GM13976 (cell line): ENCODE measurements around the gene SORCS3.

Experiments
- DNase-seq: peaks from one replicate; pipeline ENCODE4 v3.0.0; 2012; ENCODE audit warnings: low spot score
- in situ Hi-C: fragments of 300-500 bp; cut with MboI; formaldehyde crosslinking; loops from one replicate; pipeline ENCODE4 v1.12.0; 2022; ENCODE audit warnings: low sequenced_read_pairs, mixed read lengths, inconsistent platforms; ENCODE audit not compliant: unreplicated experiment
- TF ChIP-seq, protein P1 (sequence below): IDR thresholded peaks from 2 replicates; pipeline ENCODE4 v1.5.1; 2012; ENCODE audit warnings: borderline replicate concordance, mild to moderate bottlenecking; ENCODE audit not compliant: insufficient read depth; ENCODE audit errors: extremely low read depth, missing control alignments, control extremely low read depth

The SORCS3 gene

DNA sequence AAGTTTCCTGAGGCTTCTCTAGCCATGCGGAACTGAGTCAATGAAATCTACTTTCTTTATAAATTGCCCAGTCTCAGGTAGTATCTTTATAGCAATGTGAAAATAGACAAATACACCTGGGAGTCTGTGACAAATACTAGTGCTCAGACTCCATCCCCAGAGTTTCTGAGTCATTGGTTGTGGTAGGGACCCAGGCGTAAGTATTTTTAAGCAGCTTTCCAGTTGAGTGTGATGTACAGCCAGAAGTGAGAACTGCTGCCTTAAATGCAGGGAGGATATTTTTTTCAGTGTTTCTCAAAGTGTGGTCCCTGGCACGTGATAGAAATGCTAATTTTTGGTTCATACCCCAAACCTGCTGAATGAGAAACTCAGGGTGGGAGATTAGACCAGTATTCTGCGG, 121.7 kb downstream of the SORCS3 start:
- in situ Hi-C loops = no loop called here
- TF ChIP-seq, protein P1, sequence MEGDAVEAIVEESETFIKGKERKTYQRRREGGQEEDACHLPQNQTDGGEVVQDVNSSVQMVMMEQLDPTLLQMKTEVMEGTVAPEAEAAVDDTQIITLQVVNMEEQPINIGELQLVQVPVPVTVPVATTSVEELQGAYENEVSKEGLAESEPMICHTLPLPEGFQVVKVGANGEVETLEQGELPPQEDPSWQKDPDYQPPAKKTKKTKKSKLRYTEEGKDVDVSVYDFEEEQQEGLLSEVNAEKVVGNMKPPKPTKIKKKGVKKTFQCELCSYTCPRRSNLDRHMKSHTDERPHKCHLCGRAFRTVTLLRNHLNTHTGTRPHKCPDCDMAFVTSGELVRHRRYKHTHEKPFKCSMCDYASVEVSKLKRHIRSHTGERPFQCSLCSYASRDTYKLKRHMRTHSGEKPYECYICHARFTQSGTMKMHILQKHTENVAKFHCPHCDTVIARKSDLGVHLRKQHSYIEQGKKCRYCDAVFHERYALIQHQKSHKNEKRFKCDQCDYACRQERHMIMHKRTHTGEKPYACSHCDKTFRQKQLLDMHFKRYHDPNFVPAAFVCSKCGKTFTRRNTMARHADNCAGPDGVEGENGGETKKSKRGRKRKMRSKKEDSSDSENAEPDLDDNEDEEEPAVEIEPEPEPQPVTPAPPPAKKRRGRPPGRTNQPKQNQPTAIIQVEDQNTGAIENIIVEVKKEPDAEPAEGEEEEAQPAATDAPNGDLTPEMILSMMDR = no peak
- DNase-seq = no peak

DNA sequence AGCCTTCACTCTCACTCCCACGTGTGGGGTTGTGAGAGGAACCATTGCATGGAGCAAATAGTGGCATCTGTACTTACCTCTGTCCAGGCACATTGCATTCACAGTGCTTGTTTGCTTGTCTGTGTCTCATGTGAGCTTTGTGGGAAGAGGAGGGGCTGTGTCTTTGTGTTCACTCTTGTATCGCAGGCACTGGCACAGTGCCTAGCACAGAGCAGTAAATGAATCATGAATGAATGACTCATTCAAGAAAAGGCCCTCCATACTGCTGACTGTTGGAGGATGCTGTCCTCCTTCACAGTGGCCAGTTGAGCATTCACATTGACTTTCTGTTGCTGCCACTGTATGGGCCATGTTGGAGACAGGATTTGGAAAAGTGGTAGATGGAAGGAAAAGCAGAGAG, 125.3 kb downstream of the SORCS3 start:
- DNase-seq = no peak
- TF ChIP-seq, protein P1 = no peak
- in situ Hi-C loops = no loop called here

DNA sequence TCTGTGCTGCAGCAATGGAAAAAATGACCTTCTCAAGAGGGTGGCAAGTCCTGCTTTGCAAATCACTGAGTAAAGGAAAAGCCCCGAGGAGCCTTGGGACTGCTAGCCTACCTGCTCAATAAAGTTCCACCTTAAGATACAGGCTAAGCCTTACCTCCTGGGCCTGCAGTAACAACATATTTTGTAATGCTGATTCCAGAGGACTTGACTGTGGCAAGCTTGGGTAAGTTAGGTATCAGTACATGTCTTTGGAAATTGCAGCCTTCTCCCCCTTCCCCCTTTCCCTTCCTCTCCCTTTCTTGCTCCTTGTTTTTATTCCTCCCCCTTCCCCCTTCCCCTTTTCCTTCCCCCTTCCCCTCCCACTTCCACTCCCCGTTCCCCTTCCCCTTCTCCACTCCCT, 126.2 kb downstream of the SORCS3 start:
- TF ChIP-seq, protein P1 = no peak
- in situ Hi-C loops = no loop called here

DNA sequence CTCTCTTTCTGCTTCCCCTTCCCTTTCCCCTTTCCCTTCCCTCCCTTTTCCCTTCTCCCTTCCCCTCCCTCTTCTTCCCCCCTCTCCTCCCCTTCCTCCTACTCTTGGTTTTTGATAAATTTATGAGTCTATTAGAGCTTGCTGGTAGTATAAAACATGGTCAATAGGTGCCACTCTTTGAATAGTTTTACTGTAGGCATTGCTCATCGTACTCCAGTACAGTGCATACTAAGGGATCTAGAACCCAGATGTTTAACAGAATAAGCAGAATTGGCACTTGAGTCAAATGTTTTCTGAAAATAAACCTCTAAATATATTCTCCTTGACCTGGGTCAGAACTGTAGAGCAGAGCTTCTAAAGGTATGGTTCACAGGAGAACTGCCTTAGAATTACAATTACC, 126.7 kb downstream of the SORCS3 start:
- TF ChIP-seq, protein P1 = no peak
- in situ Hi-C loops = no loop called here
- no peak for DNase-seq

More for the DNA sequence above, 126.2 kb downstream of the SORCS3 start:
- no peak for DNase-seq

DNA sequence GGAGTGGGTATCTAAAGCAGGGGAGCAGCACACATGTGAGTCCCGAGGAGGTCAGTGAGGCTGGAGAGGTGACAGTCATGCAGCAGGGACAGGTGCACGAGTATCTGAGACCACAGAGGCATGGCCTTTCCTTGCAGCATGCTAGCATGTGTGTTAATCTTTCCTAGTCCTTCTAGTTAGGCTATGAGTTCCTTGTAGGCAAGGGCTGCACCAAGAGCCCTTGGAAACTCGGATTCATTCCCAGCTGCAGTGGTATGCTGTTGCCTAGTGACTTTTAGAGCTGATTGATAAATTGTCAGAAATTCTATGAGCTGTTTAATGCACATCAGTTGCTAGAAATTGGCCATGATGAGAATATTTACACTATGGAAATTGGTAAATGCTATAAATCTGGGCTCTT, 132.0 kb downstream of the SORCS3 start:
- in situ Hi-C loops = no loop called here
- TF ChIP-seq, protein P1 = no peak
- DNase-seq = no peak

DNA sequence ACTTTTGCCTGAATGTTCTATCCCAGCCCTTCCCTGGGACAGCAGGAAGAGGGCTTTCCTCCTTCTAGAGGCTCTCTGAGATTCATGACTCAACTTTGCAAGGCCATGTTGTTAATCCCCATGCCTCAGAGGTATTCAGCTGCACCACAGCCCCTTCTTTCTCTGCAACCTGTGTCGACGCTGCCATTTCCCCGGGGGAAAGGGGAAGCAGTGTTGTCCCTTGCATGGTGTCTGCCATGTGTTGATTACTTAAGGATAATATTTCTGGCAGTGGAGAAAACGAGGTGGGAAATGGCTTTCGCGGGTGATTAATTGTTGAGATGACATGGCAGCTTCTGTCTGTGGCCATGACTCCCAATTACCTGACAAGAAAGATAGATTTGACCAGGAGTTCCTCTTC, 133.1 kb downstream of the SORCS3 start:
- TF ChIP-seq, protein P1 = no peak
- in situ Hi-C loops = no loop called here
- DNase-seq = no peak

DNA sequence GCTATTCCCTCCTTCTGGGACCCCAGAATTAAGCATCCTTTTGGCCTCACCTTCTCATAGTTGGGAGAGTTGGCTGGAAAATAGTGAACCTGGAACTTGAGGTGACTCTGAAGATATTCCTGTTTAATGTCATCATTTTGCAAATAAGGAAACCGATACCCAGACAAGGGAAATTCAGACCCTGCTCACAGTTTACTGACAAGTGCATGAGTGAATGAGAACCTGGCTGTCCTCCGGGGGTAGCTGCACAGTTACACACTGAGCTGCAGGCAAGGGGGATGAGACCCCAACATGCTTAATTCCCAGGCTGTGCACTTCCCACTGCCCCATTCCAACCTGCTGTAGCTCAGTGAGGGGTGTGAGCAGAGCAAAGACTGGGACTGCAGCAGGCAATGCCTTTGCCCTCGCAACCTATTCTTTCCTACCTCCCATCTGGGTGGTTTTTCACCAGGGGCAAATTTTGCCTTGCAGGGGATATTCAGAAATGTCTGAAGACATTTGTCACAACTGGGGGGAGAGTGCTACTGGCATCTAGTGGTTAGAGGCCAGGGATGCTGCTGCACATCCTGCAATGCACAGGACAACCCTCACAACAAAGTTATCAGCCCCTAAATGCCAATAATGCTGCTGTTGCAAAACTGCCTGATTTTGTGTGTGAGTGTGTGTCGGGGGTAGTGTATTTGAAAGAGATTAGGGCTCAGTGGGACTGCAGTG, 136.2 kb downstream of the SORCS3 start:
- in situ Hi-C loops = no loop called here
- no peak for DNase-seq
- TF ChIP-seq, protein P1 = no peak
